ENCODE data around the gene DNAH6.

DNAH6 gene

GRCh38 chr2:84805250-84805958 lies 289.1 kb downstream of the DNAH6 start:
- no peak for DNase-seq (ENCODE audit: low read depth)

GRCh38 chr2:84807063-84807485 lies 290.8 kb downstream of the DNAH6 start:
- no peak for DNase-seq (ENCODE audit: low read depth)

GRCh38 chr2:84808279-84808678 lies 292.0 kb downstream of the DNAH6 start:
- DNase-seq (ENCODE audit: low read depth), result no peak

GRCh38 chr2:84811839-84812431 lies 295.6 kb downstream of the DNAH6 start:
- no peak for DNase-seq (ENCODE audit: low read depth)

GRCh38 chr2:84815146-84815545 lies 298.8 kb downstream of the DNAH6 start:
- no peak for DNase-seq (ENCODE audit: low read depth)

- no peak for DNase-seq (ENCODE audit: low read depth)
These were observed 300.2 kb downstream of the DNAH6 start for GRCh38 chr2:84816426-84817026.

- no peak for DNase-seq (ENCODE audit: low read depth)
These were observed 300.9 kb downstream of the DNAH6 start for GRCh38 chr2:84817239-84817655.

- DNase-seq (ENCODE audit: low read depth), result no peak
These were observed 305.5 kb downstream of the DNAH6 start for GRCh38 chr2:84821806-84822205.

GRCh38 chr2:84823229-84823628 lies 306.9 kb downstream of the DNAH6 start:
- no peak for DNase-seq (ENCODE audit: low read depth)

- DNase-seq (ENCODE audit: low read depth), result no peak
These were observed 307.5 kb downstream of the DNAH6 start for GRCh38 chr2:84823788-84824187.

GRCh38 chr2:84827978-84828575 lies 311.8 kb downstream of the DNAH6 start:
- DNase-seq (ENCODE audit: low read depth), result no peak

- DNase-seq (ENCODE audit: low read depth), result no peak
These were observed 313.4 kb downstream of the DNAH6 start for GRCh38 chr2:84829693-84830092.

- no peak for DNase-seq (ENCODE audit: low read depth)
These were observed 313.8 kb downstream of the DNAH6 start for GRCh38 chr2:84830095-84830494.

GRCh38 chr2:84830758-84831500 lies 314.6 kb downstream of the DNAH6 start:
- no peak for DNase-seq (ENCODE audit: low read depth)

- DNase-seq (ENCODE audit: low read depth), result no peak
These were observed 316.6 kb downstream of the DNAH6 start for GRCh38 chr2:84832772-84833461.

- no peak for DNase-seq (ENCODE audit: low read depth)
These were observed 317.3 kb downstream of the DNAH6 start for GRCh38 chr2:84833481-84834150.

GRCh38 chr2:84836215-84836614 lies 319.9 kb downstream of the DNAH6 start:
- DNase-seq (ENCODE audit: low read depth), result no peak

GRCh38 chr2:84838434-84839145 lies 322.3 kb downstream of the DNAH6 start:
- DNase-seq (ENCODE audit: low read depth), result no peak

GRCh38 chr2:84839851-84840250 lies 323.6 kb downstream of the DNAH6 start:
- no peak for DNase-seq (ENCODE audit: low read depth)

GRCh38 chr2:84840306-84840705 lies 324.0 kb downstream of the DNAH6 start:
- DNase-seq (ENCODE audit: low read depth), result no peak

GRCh38 chr2:84841577-84841976 lies 325.3 kb downstream of the DNAH6 start:
- DNase-seq (ENCODE audit: low read depth), result no peak
